SU-DHL-6 (cell line): ENCODE measurements around the gene CCR8.

Experiments
- EZH2phosphoT487 ChIP-seq: fragments of 200-600 bp; sonication (generic), shearing (Covaris generic); conservative IDR thresholded peaks from 2 replicates; pipeline ENCODE4 v1.6.1; 2018; ENCODE audit warnings: mild to moderate bottlenecking, antibody characterized with exemption, low read length, moderate library complexity, mixed read lengths
- TF ChIP-seq, protein P1 (sequence below): fragments of 200-600 bp; sonication (generic); IDR thresholded peaks from one replicate; pipeline ENCODE4 v1.5.1; 2017; ENCODE audit warnings: antibody characterized with exemption, mild to moderate bottlenecking, low read length, moderate library complexity; ENCODE audit not compliant: insufficient read depth, poor library complexity, severe bottlenecking

DNA sequence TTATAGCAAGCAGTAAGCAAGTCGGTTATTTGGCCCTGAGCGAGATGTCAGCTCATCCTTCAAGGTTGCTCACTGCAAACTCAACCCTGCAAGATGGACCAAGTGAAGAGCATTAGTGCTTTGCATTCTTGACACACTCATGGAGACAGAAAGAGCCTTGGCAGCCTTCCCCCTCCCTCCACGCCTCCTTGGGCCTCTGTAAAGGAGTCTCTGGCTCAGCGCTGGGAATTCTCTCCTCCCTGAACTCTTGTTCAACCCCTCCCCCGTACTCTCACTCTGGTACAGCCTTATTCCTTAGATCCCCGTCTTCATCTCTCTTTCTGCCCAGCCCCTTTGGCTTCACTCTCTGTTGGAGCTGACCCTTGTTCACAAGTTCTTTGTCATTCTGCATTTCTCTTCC lies 47.5 kb upstream of the CCR8 start:
- TF ChIP-seq, protein P1, sequence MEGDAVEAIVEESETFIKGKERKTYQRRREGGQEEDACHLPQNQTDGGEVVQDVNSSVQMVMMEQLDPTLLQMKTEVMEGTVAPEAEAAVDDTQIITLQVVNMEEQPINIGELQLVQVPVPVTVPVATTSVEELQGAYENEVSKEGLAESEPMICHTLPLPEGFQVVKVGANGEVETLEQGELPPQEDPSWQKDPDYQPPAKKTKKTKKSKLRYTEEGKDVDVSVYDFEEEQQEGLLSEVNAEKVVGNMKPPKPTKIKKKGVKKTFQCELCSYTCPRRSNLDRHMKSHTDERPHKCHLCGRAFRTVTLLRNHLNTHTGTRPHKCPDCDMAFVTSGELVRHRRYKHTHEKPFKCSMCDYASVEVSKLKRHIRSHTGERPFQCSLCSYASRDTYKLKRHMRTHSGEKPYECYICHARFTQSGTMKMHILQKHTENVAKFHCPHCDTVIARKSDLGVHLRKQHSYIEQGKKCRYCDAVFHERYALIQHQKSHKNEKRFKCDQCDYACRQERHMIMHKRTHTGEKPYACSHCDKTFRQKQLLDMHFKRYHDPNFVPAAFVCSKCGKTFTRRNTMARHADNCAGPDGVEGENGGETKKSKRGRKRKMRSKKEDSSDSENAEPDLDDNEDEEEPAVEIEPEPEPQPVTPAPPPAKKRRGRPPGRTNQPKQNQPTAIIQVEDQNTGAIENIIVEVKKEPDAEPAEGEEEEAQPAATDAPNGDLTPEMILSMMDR = no peak
- TF ChIP-seq EZH2phosphoT487 = no peak
